Spleen (tissue), 3 donors: ENCODE measurements around the gene NCOA3.

ENCODE experiments used
- POLR2A ChIP-seq, 3 donors: fragments of 450-650 bp; IDR thresholded peaks; one replicate each; pipeline ENCODE4 v1.5.1; 2017; ENCODE audit warnings: antibody characterized with exemption in 3 of 3, mild to moderate bottlenecking in 1 of 3
- POLR2AphosphoS5 ChIP-seq, 3 donors: sonication (generic); formaldehyde crosslinking; IDR thresholded peaks; one replicate each; pipeline ENCODE4 v1.5.1; 2017; ENCODE audit warnings: antibody characterized with exemption in 3 of 3

- TF ChIP-seq POLR2AphosphoS5 (IDR thresholded peaks at IDR 0.05) (no peak), POLR2A (IDR thresholded peaks at IDR 0.05) (no peak)
These were observed 169.2 kb downstream of the NCOA3 start for GRCh38 chr20:47670913-47671312.
